ENCODE data around the gene HS6ST2. TPM values are rescaled to one million over a fixed set of nuclear protein-coding genes. Genes with fewer than 3 reads are reported as not detected.

The HS6ST2 gene
- total RNA-seq, 1 donor from 2014 or later: 43.2 TPM

- H3K27ac ChIP-seq: no peak overlapping the region
- Mint-ChIP-seq H3K9me3 (no peaks in the 10 kb centered on the region), H3K27ac (no peak overlapping the region), H3K4me3 (no peak overlapping the region), H3K27me3 (ENCODE audit: insufficient read depth, low read depth) (peaks cover 2% of the 10 kb centered on the region), H3K4me1 (peaks cover 22% of the 10 kb centered on the region), H3K36me3 (no peaks in the 10 kb centered on the region)
- DNase-seq (ENCODE audit: low spot score): no peak
- no peaks in the 10 kb centered on the region for H3K27me3 ChIP-seq
- no peak overlapping the region for H3K4me3 ChIP-seq
- peaks cover 11% of the 10 kb centered on the region for H3K4me1 ChIP-seq
- no peak overlapping the region for H3K4me2 ChIP-seq
- no peaks in the 10 kb centered on the region for H4K20me1 ChIP-seq (ENCODE audit: low read depth)
- no peaks in the 10 kb centered on the region for H3F3A ChIP-seq (ENCODE audit: low read depth)
- no peak overlapping the region for H3K9ac ChIP-seq
- H2AFZ ChIP-seq (replicated peaks): no peak overlapping the region
- no peaks in the 10 kb centered on the region for H3K36me3 ChIP-seq
- H3K9me3 ChIP-seq (ENCODE audit: low read depth): peaks cover under 1% of the 10 kb centered on the region
- no peaks in the 10 kb centered on the region for H3K79me2 ChIP-seq (ENCODE audit: low read depth)
- TF ChIP-seq EZH2 (IDR thresholded peaks at IDR 0.05) (no peak), CTCF (IDR thresholded peaks at IDR 0.05) (no peak), EZH2phosphoT487 (IDR thresholded peaks at IDR 0.05) (no peak)
Observed at GRCh38 chrX:132591719-132592275, 366.6 kb downstream of the HS6ST2 start.

GRCh38 chrX:132590350-132591026, 367.9 kb downstream of the HS6ST2 start:
- H3K4me2 ChIP-seq: no peak overlapping the region
- H4K20me1 ChIP-seq (ENCODE audit: low read depth): no peaks in the 10 kb centered on the region
- no peak overlapping the region for H3K4me3 Mint-ChIP-seq
- H3K27me3 Mint-ChIP-seq (ENCODE audit: insufficient read depth, low read depth): peaks cover under 1% of the 10 kb centered on the region
- no peaks in the 10 kb centered on the region for H3K27me3 ChIP-seq
- no peaks in the 10 kb centered on the region for H3K9me3 ChIP-seq (ENCODE audit: low read depth)
- no peak overlapping the region for H3K4me3 ChIP-seq
- H3K9me3 Mint-ChIP-seq: no peaks in the 10 kb centered on the region
- H3K4me1 Mint-ChIP-seq: peaks cover 22% of the 10 kb centered on the region
- H3K36me3 ChIP-seq: no peaks in the 10 kb centered on the region
- no peak overlapping the region for H3K9ac ChIP-seq
- H3K4me1 ChIP-seq: peaks cover 11% of the 10 kb centered on the region
- no peak overlapping the region for H3K27ac ChIP-seq
- no peak overlapping the region for H3K27ac Mint-ChIP-seq
- DNase-seq (ENCODE audit: low spot score): no peak
- no peak overlapping the region for H2AFZ ChIP-seq (replicated peaks)
- H3F3A ChIP-seq (ENCODE audit: low read depth): no peaks in the 10 kb centered on the region
- no peaks in the 10 kb centered on the region for H3K36me3 Mint-ChIP-seq
- H3K79me2 ChIP-seq (ENCODE audit: low read depth): no peaks in the 10 kb centered on the region
- no peak for TF ChIP-seq EZH2 (IDR thresholded peaks at IDR 0.05)
- no peak for TF ChIP-seq EZH2phosphoT487 (IDR thresholded peaks at IDR 0.05)
- no peak for TF ChIP-seq CTCF (IDR thresholded peaks at IDR 0.05)

- Histone ChIP-seq H3K27me3 (no peaks in the 10 kb centered on the region), H3K27ac (no peak overlapping the region), H3K4me1 (no peaks in the 10 kb centered on the region), H4K20me1 (ENCODE audit: low read depth) (no peaks in the 10 kb centered on the region), H3K9ac (no peak overlapping the region), H3K79me2 (ENCODE audit: low read depth) (no peaks in the 10 kb centered on the region), H3K4me3 (no peak overlapping the region), H2AFZ (replicated peaks) (no peak overlapping the region), H3K36me3 (no peaks in the 10 kb centered on the region), H3F3A (ENCODE audit: low read depth) (no peaks in the 10 kb centered on the region), H3K4me2 (no peak overlapping the region), H3K9me3 (ENCODE audit: low read depth) (no peaks in the 10 kb centered on the region)
- no peaks in the 10 kb centered on the region for H3K4me1 Mint-ChIP-seq
- no peaks in the 10 kb centered on the region for H3K9me3 Mint-ChIP-seq
- no peak overlapping the region for H3K27ac Mint-ChIP-seq
- TF ChIP-seq EZH2phosphoT487 (IDR thresholded peaks at IDR 0.05) (no peak), EZH2 (IDR thresholded peaks at IDR 0.05) (no peak), CTCF (IDR thresholded peaks at IDR 0.05) (no peak)
- no peaks in the 10 kb centered on the region for H3K36me3 Mint-ChIP-seq
- peaks cover 3% of the 10 kb centered on the region for H3K27me3 Mint-ChIP-seq (ENCODE audit: insufficient read depth, low read depth)
- DNase-seq (ENCODE audit: low spot score): no peak
- H3K4me3 Mint-ChIP-seq: no peak overlapping the region
Observed at GRCh38 chrX:132584936-132585335, 373.5 kb downstream of the HS6ST2 start.

All from neural progenitor cell (in vitro differentiated cells).